ENCODE results near the gene JARID2.

Gene JARID2

DNA sequence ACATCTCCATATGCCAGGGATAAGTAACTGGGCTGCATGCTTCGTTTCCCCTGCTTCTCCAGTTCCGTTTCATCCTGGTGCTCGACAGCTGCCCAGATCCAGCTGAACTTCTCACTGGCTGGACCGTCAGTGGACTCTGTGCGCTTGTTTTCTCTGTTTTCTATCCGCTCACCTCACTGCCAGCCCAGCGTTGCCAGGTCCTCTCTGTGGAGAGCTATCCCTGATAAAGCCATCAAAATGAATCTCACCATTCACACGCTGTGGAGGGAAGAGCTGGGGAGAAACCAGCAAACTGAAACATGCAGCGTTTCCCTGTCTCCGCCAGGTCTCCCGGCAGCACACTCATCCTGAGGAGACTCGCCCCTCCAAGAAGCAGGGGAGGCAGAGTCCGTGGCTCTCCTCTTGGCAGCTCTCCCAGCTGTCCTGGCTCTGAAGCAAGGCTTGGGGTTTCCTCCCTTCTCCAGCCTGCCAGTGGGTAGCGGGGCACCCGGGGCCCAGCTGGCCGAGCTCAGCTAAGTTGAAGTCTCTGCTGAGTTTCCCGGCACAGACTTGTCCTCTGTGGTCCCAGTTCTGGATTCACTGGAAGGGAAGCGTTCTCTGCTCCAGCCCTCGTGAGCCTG is 256.1 kb downstream of the JARID2 start:
- peak in 1 of 2 donors; percentile 72 for DNase-seq
- TF ChIP-seq, protein P1, sequence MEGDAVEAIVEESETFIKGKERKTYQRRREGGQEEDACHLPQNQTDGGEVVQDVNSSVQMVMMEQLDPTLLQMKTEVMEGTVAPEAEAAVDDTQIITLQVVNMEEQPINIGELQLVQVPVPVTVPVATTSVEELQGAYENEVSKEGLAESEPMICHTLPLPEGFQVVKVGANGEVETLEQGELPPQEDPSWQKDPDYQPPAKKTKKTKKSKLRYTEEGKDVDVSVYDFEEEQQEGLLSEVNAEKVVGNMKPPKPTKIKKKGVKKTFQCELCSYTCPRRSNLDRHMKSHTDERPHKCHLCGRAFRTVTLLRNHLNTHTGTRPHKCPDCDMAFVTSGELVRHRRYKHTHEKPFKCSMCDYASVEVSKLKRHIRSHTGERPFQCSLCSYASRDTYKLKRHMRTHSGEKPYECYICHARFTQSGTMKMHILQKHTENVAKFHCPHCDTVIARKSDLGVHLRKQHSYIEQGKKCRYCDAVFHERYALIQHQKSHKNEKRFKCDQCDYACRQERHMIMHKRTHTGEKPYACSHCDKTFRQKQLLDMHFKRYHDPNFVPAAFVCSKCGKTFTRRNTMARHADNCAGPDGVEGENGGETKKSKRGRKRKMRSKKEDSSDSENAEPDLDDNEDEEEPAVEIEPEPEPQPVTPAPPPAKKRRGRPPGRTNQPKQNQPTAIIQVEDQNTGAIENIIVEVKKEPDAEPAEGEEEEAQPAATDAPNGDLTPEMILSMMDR (IDR thresholded peaks at IDR 0.05), result no peak
- Histone ChIP-seq H3K4me1 (peaks cover 3 to 40% (median 22%) of the 10 kb centered on the region in 4 donors), H3K9me3 (no peaks in the 10 kb centered on the region), H3K4me3 (no peak overlapping the region), H3K36me3 (peaks cover 6 to 29% (median 13%) of the 10 kb centered on the region in 3 donors), H3K27ac (peak overlapping the region in 1 of 2 donors; percentile 41), H3K27me3 (no peaks in the 10 kb centered on the region)
- intact Hi-C loops (cut with DNase I; ENCODE audit: low total_unique reads), result loop anchor here (10.0 kb wide), 1 partner anchor 123 kb away; no protein-coding TSS in a partner anchor

DNA sequence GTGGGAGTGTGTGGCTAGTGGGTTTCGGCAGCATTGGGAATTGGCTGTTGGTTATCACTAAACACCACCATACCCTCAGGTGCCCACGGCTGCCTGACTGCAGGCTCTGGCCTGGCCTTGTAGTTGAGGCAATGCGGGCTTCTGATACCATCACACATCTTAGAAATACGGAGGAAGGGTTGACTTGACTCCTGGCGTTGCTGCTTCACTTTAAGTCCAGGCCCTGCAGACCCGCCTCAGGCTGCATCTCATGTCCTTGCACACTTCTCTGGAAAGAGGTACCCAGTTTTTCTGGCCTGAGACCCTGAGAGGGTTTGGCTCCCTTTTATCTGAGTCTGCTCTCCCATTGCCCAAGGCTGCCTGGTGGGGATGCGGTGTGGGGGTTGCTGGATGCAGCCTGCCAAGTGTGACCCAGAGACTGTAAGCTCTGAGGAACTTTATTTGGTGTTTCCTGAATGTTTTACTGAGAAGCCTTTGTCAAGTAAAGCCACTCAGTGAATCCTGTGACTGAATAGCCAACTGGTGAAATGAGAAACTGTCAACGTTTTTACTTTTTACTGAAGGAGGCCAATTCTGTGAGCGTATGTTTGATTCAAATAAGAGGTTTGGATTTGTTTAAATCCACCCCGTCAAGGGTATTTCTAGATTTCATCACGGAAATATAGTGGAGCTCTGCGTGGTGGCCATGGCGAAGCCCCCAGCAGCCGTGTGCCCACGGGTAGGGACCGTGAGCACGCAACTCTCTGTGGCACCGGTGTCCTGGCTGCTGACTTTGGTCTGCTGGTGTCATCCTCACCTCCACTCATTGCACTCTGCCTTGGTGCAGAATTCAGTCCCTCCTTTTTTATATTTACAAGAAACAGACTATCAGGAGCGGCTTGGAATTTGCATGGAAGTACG is 256.8 kb downstream of the JARID2 start:
- Histone ChIP-seq H3K4me1 (peaks cover 3 to 40% (median 22%) of the 10 kb centered on the region in 4 donors), H3K36me3 (peaks cover 11 to 33% (median 11%) of the 10 kb centered on the region in 3 donors), H3K27ac (peak overlapping the region in 1 of 2 donors; percentile 41), H3K9me3 (no peaks in the 10 kb centered on the region), H3K27me3 (no peaks in the 10 kb centered on the region), H3K4me3 (no peak overlapping the region)
- TF ChIP-seq, protein P1 (IDR thresholded peaks at IDR 0.05), result no peak
- peak in 1 of 2 donors; percentile 53 for DNase-seq
- intact Hi-C loops (cut with DNase I; ENCODE audit: low total_unique reads), result loop anchor here (10.0 kb wide), 1 partner anchor 122 kb away; no protein-coding TSS in a partner anchor

DNA sequence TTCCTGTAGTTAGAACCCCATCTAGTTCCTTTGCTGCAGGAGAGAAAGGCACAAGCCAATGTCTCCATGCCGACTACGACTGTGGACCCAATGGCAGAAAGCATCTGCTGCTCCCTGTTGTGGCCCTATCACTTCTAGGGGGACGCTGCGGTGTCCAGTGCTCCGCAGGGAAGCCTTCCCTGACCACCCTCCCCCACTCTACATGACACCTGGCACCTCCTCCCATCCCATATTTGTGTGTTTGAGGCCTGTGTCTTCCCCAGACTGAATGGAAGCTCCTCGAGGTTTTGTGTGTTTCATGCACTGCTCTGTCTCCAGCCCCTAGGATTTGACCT is 257.4 kb downstream of the JARID2 start:
- H3K27ac ChIP-seq, result no peak overlapping the region
- DNase-seq, result no peak
- H3K27me3 ChIP-seq, result no peaks in the 10 kb centered on the region
- H3K4me1 ChIP-seq, result peaks cover 3 to 40% (median 22%) of the 10 kb centered on the region in 4 donors
- peaks cover 17 to 33% (median 18%) of the 10 kb centered on the region in 3 donors for H3K36me3 ChIP-seq
- TF ChIP-seq, protein P1 (IDR thresholded peaks at IDR 0.05), result no peak
- intact Hi-C loops (cut with DNase I; ENCODE audit: low total_unique reads), result loop anchor here (10.0 kb wide), 1 partner anchor 121 kb away; no protein-coding TSS in a partner anchor
- H3K9me3 ChIP-seq, result no peaks in the 10 kb centered on the region
- H3K4me3 ChIP-seq, result no peak overlapping the region

DNA sequence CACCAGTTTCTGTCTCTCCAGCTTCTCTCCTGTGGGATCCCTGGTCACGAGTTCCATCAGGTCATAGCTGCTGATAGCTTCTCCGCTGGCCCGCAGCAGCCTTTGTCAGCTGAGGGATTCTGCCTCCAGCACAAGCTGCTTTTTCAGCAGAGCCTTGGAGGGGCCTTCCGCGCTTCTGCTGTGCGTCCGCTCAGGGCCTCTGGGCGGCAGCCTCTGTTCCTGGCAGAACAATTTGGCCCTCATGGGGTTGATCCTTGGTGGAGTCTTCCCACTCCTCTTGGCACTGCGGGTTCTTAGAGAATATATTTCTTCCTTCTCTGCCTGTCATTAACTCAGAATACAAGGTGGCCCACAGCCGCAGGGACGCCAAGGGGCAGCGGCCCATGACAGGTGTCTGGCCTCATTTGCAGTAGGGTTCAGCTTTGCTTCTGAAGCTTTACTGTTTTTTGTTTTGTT is 258.2 kb downstream of the JARID2 start:
- Histone ChIP-seq H3K4me1 (peaks cover 3 to 40% (median 22%) of the 10 kb centered on the region in 4 donors), H3K9me3 (no peaks in the 10 kb centered on the region), H3K27ac (peak overlapping the region; percentile 45 to 50), H3K4me3 (peak overlapping the region in 1 of 2 donors; percentile 31), H3K36me3 (peaks cover 19 to 29% (median 19%) of the 10 kb centered on the region in 3 donors), H3K27me3 (no peaks in the 10 kb centered on the region)
- intact Hi-C loops (cut with DNase I; ENCODE audit: low total_unique reads), result loop anchor here (10.0 kb wide), 1 partner anchor 121 kb away; no protein-coding TSS in a partner anchor
- TF ChIP-seq, protein P1 (IDR thresholded peaks at IDR 0.05), result no peak
- DNase-seq, result peak; percentile 52 to 75

DNA sequence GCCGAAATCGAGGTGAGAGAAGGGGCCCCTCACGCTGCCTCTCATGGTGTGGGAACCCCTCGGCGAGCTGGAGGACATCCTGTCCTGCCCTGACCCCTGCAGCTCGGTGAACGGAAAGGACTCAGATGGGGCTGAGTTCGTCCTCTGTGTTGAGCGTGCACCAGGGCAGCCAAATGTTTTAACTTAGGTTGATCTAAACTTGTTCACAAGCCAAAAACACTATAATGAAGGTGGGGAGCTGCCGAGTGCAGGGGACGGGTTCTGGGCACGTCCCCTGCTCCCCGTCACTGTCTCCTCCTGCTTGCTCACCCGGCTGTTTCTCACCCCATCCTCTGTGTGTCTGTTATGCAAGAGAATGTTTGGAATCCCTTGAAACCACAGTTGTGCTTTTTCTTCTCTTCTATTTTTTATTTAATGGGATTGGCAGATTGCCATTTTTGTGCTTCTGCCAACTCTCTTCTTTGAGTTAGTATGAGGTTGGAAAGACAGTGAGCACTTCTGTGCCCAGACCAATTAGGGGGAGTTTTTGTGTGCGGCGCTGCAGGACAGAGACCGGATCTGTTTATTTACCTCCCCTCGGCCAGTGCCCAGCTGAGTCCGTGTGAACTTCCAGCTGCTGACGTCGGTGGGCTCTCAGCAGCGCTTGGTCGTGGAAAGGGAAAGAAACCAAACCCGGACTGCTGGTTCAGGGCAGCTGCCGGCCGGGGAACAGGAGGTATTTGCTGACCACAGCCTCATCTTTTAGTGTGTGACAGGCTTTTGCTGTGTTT is 258.9 kb downstream of the JARID2 start:
- H3K4me1 ChIP-seq, result peaks cover 3 to 40% (median 22%) of the 10 kb centered on the region in 4 donors

More for the DNA sequence above, 258.9 kb downstream of the JARID2 start:
- H3K27ac ChIP-seq, result peak overlapping the region; percentile 45 to 50
- peak; percentile 63 to 85 for DNase-seq
- H3K9me3 ChIP-seq, result no peaks in the 10 kb centered on the region
- no peaks in the 10 kb centered on the region for H3K27me3 ChIP-seq
- H3K4me3 ChIP-seq, result peak overlapping the region; percentile 31 to 39
- intact Hi-C loops (cut with DNase I; ENCODE audit: low total_unique reads), result loop anchor here (10.0 kb wide), 1 partner anchor 120 kb away; no protein-coding TSS in a partner anchor
- H3K36me3 ChIP-seq, result peaks cover 19 to 31% (median 22%) of the 10 kb centered on the region in 3 donors
- TF ChIP-seq, protein P1 (IDR thresholded peaks at IDR 0.05), result no peak

All from tibial artery (tissue), 4 donors.